Measurements from ENCODE around the gene ATL1. TPM values are rescaled to one million over a fixed set of nuclear protein-coding genes. Genes with fewer than 3 reads are reported as not detected.
A peak's percentile ranks its signal among the peaks of the same experiment; 100 is the strongest.
"Not testable (repeated sequence)": the region's sequence is repeated elsewhere in the genome, so short reads cannot be mapped to it uniquely, and the experiment has no call there.

The ATL1 gene
- total RNA-seq, 1 donor from 2014 or later, result 0.40 TPM

- no peak for DNase-seq (ENCODE audit: low read depth in 2 of 2)
These were observed 96.8 kb downstream of the ATL1 start for GRCh38 chr14:50656776-50657175.

- peak in 1 of 2 donors; percentile 6 for DNase-seq (ENCODE audit: low read depth in 2 of 2)
These were observed 97.8 kb downstream of the ATL1 start for GRCh38 chr14:50657753-50658152.

GRCh38 chr14:50658203-50658602 lies 98.3 kb downstream of the ATL1 start:
- peak; percentile 16 to 76 for DNase-seq (ENCODE audit: low read depth in 2 of 2)

- peak; percentile 17 to 51 for DNase-seq (ENCODE audit: low read depth in 2 of 2)
These were observed 99.5 kb downstream of the ATL1 start for GRCh38 chr14:50659327-50659974.

GRCh38 chr14:50664579-50664978 lies 104.6 kb downstream of the ATL1 start:
- not testable (repeated sequence) for DNase-seq (ENCODE audit: low read depth in 2 of 2)

- DNase-seq (ENCODE audit: low read depth in 2 of 2), result not testable (repeated sequence)
These were observed 105.4 kb downstream of the ATL1 start for GRCh38 chr14:50665300-50665699.

- peak; percentile 29 to 69 for DNase-seq (ENCODE audit: low read depth in 2 of 2)
These were observed 107.1 kb downstream of the ATL1 start for GRCh38 chr14:50666772-50667683.

GRCh38 chr14:50667684-50667995 lies 107.7 kb downstream of the ATL1 start:
- no peak for DNase-seq (ENCODE audit: low read depth in 2 of 2)

- peak; percentile 80 to 85 for DNase-seq (ENCODE audit: low read depth in 2 of 2)
These were observed 108.3 kb downstream of the ATL1 start, which contains the start of gene SAV1 for GRCh38 chr14:50667996-50668825. Gene SAV1 (minus strand): TSS chr14:50668306. CDS start chr14:50667967, 339 bp downstream.

- DNase-seq (ENCODE audit: low read depth in 2 of 2), result no peak
These were observed 108.8 kb downstream of the ATL1 start for GRCh38 chr14:50668826-50669143.

- DNase-seq (ENCODE audit: low read depth in 2 of 2), result peak in 1 of 2 donors; percentile 26
These were observed 109.6 kb downstream of the ATL1 start for GRCh38 chr14:50669441-50669986.

GRCh38 chr14:50670196-50670865 lies 110.4 kb downstream of the ATL1 start:
- no peak for DNase-seq (ENCODE audit: low read depth in 2 of 2)

GRCh38 chr14:50670866-50671256 lies 110.9 kb downstream of the ATL1 start:
- DNase-seq (ENCODE audit: low read depth in 2 of 2), result no peak

- no peak for DNase-seq (ENCODE audit: low read depth in 2 of 2)
These were observed 115.7 kb downstream of the ATL1 start for GRCh38 chr14:50675597-50675996.

GRCh38 chr14:50676814-50677516 lies 117.0 kb downstream of the ATL1 start:
- DNase-seq (ENCODE audit: low read depth in 2 of 2), result no peak

GRCh38 chr14:50677527-50678063 lies 117.7 kb downstream of the ATL1 start:
- DNase-seq (ENCODE audit: low read depth in 2 of 2), result peak; percentile 57 to 73

- no peak for DNase-seq (ENCODE audit: low read depth in 2 of 2)
These were observed 118.2 kb downstream of the ATL1 start for GRCh38 chr14:50678163-50678562.

- DNase-seq (ENCODE audit: low read depth in 2 of 2), result no peak
These were observed 119.7 kb downstream of the ATL1 start for GRCh38 chr14:50679674-50680073.

All from lung microvascular endothelial cell (primary cell).